Sigmoid colon (tissue), 4 donors: ENCODE measurements around the gene CHPF.

ENCODE experiments used
- POLR2A ChIP-seq, 2 donors: fragments of 450-650 bp; IDR thresholded peaks; one replicate each; pipeline ENCODE4 v1.6.1; 2016; ENCODE audit warnings: antibody characterized with exemption in 2 of 2, mild to moderate bottlenecking in 2 of 2, moderate library complexity in 2 of 2
- POLR2AphosphoS5 ChIP-seq, 4 donors: sonication (generic); formaldehyde crosslinking; IDR thresholded peaks; one replicate each; pipeline ENCODE4 v1.6.1; 2017; ENCODE audit warnings: antibody characterized with exemption in 4 of 4
- TF ChIP-seq, protein P1 (sequence below), 4 experiments: fragments of 450-650 bp in 3 of 4; fragments of 200-600 bp in 1 of 4; IDR thresholded peaks; one replicate each; pipeline ENCODE4 v1.5.1; 2016 to 2019; ENCODE audit warnings: antibody characterized with exemption in 4 of 4, mild to moderate bottlenecking in 3 of 4, moderate library complexity in 2 of 4

DNA sequence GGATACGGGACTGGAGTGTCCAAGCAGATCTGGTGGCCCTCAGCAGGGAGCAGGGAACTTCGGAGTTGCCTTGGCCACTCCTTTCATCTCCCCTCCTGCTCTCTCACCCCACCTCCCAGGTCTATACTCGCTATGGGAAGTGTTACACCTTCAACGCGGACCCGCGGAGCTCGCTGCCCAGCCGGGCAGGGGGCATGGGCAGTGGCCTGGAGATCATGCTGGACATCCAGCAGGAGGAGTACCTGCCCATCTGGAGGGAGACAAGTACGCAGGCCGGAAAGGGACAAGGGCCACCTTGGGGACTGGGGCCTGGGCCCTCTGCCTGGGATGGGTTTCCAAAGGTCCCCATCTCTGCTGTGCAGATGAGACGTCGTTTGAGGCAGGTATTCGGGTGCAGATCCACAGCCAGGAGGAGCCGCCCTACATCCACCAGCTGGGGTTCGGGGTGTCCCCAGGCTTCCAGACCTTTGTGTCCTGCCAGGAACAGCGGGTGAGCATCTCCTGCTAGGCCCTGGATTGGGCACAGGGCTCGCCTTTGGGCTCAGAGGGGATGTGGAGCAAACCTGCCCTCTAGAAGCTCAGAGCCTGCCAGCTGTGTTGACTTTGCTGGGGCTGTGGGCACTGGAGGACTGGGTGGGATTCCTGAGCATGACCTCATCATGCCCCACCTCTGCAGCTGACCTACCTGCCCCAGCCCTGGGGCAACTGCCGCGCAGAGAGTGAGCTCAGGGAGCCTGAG lies 11.8 kb downstream of the CHPF start:
- TF ChIP-seq POLR2AphosphoS5 (IDR thresholded peaks at IDR 0.05) (no peak), POLR2A (IDR thresholded peaks at IDR 0.05) (no peak)
- TF ChIP-seq, protein P1, sequence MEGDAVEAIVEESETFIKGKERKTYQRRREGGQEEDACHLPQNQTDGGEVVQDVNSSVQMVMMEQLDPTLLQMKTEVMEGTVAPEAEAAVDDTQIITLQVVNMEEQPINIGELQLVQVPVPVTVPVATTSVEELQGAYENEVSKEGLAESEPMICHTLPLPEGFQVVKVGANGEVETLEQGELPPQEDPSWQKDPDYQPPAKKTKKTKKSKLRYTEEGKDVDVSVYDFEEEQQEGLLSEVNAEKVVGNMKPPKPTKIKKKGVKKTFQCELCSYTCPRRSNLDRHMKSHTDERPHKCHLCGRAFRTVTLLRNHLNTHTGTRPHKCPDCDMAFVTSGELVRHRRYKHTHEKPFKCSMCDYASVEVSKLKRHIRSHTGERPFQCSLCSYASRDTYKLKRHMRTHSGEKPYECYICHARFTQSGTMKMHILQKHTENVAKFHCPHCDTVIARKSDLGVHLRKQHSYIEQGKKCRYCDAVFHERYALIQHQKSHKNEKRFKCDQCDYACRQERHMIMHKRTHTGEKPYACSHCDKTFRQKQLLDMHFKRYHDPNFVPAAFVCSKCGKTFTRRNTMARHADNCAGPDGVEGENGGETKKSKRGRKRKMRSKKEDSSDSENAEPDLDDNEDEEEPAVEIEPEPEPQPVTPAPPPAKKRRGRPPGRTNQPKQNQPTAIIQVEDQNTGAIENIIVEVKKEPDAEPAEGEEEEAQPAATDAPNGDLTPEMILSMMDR (IDR thresholded peaks at IDR 0.05) = no peak
